Colon (tissue), 2 donors: Measurements from ENCODE around the gene LRRC55.

Experiments
- FAIRE-seq: peaks from 2 replicates; lab custom pipeline; 2012; peaks lifted over from hg19 to GRCh38; lab: Jason Lieb, UNC
- donor health status: control.
- donor health status: control.

Gene LRRC55

GRCh38 chr11:57239348-57239747, 57.6 kb downstream of the LRRC55 start:
- FAIRE-seq, result no peak

DNA sequence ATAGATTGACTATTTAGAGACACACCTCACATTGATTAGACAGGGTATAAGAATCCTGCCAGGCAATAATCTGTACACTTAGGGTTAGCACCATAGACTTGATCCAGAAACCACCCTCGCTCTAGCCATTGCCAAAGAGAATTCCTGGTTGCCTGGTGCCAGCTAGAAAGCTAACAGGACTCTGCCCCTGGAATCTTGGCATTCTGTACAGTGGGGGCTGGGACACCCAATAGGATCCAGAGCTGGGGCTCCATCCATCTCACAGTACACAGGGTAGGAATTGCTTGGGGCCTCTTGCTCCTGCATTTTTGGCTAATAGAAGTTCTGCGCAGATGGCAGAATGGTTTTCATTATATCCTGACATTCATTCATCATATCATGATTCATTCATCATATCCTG, 58.3 kb downstream of the LRRC55 start:
- FAIRE-seq, result no peak

DNA sequence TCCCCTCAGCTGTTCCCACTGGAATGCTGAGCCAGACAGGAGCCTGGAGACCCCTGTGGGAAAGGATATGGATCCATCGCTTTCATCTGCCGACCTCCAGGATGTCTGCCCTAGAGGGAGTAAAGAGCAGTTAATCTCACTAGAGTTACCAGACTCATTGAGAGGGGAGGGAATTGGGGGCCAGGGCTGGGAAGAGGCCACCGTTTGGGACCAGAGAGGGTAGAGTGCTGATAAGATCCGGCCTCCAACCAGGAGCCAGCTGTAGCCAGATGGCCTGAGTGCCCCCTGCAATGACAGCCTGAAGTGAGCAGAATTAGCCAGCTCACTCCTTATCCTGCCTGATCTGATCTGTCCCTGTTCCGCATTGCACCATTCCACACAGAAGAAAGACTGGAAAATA, 59.0 kb downstream of the LRRC55 start:
- FAIRE-seq, result no peak
